Measurements from ENCODE around the gene RPAIN. TPM values are rescaled to one million over a fixed set of nuclear protein-coding genes. Genes with fewer than 3 reads are reported as not detected.
A peak's percentile ranks its signal among the peaks of the same experiment; 100 is the strongest.

Gene RPAIN
- total RNA-seq, 1 experiment from 2014 or later, result 36.7 TPM

DNA sequence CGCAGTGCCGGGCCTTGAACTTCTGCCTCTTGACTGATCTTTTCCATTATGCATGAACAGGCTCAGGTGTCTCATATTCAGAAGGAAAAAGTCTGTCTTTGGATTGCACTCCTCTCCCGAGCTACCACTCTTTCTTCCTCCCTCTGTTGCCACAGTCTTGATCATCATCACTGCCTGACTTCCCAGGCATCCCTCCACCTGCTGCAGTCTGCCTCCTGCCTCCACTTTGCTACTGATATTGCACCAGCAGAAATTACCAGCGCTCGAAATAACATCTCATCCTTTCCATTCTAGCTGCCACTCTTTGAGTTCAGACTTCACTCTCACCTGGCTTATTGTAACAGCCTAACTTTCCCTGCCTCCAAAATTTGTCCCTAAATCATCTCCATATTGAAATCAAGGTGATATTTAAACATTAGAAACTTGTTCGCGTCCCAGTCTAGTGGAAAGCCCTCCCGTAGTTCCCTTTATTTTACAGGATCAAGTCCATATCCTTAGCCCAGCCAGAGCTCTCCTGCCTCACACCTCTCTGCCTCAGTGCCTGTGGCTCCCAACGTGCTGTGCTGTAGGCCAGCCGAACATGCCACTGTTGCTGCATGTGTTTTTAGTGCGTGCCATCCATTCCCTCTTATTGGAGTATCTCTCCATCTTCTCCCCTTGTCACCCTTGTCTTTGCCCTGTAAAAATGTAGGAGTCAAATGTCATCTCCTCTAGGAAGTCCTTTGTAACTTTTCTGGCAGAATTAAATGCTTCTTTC, 40.5 kb upstream of the RPAIN start:
- CTCF ChIA-PET, result no interaction called here

DNA sequence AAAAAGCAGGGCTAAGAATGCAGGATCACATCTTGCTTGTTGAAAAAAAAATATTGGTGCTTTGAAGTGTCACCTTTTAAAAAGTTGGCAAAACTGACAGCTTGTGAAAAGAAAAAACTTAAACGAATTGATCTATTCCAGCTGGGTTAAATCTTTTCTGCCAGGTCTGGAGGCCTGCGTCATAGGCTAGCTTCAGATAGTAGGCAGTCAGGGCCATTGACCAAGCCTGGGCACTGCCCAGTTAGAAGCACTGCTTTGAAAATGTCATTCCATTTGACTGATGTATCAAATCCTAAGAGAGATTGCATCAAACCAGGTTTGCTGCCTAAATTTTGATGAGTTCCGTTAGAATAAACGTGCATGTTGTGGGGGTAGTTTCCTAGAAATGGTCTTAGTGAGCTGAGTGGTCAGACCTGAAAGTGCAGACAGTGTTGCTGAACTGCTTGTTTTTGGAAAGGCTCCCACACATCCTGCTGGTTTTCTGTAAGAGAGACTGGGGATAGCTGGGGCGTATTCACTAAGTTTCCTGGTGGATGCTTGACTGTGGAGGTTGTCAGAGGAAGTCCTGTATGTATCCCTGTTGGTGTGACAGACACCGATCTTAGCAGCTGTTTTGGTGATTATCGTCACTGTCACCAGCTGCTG, 39.4 kb upstream of the RPAIN start:
- TF ChIP-seq, protein P1, sequence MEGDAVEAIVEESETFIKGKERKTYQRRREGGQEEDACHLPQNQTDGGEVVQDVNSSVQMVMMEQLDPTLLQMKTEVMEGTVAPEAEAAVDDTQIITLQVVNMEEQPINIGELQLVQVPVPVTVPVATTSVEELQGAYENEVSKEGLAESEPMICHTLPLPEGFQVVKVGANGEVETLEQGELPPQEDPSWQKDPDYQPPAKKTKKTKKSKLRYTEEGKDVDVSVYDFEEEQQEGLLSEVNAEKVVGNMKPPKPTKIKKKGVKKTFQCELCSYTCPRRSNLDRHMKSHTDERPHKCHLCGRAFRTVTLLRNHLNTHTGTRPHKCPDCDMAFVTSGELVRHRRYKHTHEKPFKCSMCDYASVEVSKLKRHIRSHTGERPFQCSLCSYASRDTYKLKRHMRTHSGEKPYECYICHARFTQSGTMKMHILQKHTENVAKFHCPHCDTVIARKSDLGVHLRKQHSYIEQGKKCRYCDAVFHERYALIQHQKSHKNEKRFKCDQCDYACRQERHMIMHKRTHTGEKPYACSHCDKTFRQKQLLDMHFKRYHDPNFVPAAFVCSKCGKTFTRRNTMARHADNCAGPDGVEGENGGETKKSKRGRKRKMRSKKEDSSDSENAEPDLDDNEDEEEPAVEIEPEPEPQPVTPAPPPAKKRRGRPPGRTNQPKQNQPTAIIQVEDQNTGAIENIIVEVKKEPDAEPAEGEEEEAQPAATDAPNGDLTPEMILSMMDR (IDR thresholded peaks at IDR 0.05), result no peak
- no peak for TF ChIP-seq TCF7L2 (IDR thresholded peaks at IDR 0.05; ENCODE audit: low read depth, low read length)
- TF ChIP-seq POLR2AphosphoS5 (IDR thresholded peaks at IDR 0.05; ENCODE audit: low read depth, low read length), result peak; percentile 12; the same call in 1 of the 2 replicates
- TF ChIP-seq SIN3A (IDR thresholded peaks at IDR 0.05; ENCODE audit: borderline replicate concordance, insufficient read depth, low read depth, low read length), result no peak
- Histone ChIP-seq H3K4me1 (ENCODE audit: control insufficient read depth, insufficient read depth, low read length) (no peaks in the 10 kb centered on the region), H3K27ac (ENCODE audit: low read length) (no peak overlapping the region), H3K36me3 (ENCODE audit: control insufficient read depth, insufficient read depth, low read length) (peaks cover 17% of the 10 kb centered on the region), H3K27me3 (ENCODE audit: control insufficient read depth, insufficient read depth, low read length) (no peaks in the 10 kb centered on the region), H3K4me3 (ENCODE audit: low read depth in 2 of 2, low read length in 2 of 2) (no peak overlapping the region), H3K9me3 (ENCODE audit: control insufficient read depth, insufficient read depth, low read depth, low read length) (no peaks in the 10 kb centered on the region)
- ChIA-PET CTCF (no interaction called here), POLR2A (no interaction called here)
- ATAC-seq, result no peak
- no TSS peak for BruUV-seq (replicated peaks)
- no peak for DNase-seq (ENCODE audit: low read depth, low spot score)
- intact Hi-C loops (cut with micrococcal nuclease; ENCODE audit: unreplicated experiment), result no loop called here
- in situ Hi-C loops (cut with HindIII; ENCODE audit: low pct_unique_long_range_greater_than_20kb, low sequenced_read_pairs), result no loop called here

More for the DNA sequence above, 40.5 kb upstream of the RPAIN start:
- Histone ChIP-seq H3K9me3 (ENCODE audit: control insufficient read depth, insufficient read depth, low read depth, low read length) (no peaks in the 10 kb centered on the region), H3K4me1 (ENCODE audit: control insufficient read depth, insufficient read depth, low read length) (no peaks in the 10 kb centered on the region), H3K27ac (ENCODE audit: low read length) (no peak overlapping the region), H3K36me3 (ENCODE audit: control insufficient read depth, insufficient read depth, low read length) (peaks cover 14% of the 10 kb centered on the region), H3K27me3 (ENCODE audit: control insufficient read depth, insufficient read depth, low read length) (no peaks in the 10 kb centered on the region), H3K4me3 (ENCODE audit: low read depth in 2 of 2, low read length in 2 of 2) (no peak overlapping the region)
- POLR2A ChIA-PET, result interaction anchor here (0.6 kb wide), 1 partner anchor 174 kb away, joined by 8 read pairs; no protein-coding TSS in a partner anchor
- in situ Hi-C loops (cut with HindIII; ENCODE audit: low pct_unique_long_range_greater_than_20kb, low sequenced_read_pairs), result no loop called here
- TF ChIP-seq, protein P2, sequence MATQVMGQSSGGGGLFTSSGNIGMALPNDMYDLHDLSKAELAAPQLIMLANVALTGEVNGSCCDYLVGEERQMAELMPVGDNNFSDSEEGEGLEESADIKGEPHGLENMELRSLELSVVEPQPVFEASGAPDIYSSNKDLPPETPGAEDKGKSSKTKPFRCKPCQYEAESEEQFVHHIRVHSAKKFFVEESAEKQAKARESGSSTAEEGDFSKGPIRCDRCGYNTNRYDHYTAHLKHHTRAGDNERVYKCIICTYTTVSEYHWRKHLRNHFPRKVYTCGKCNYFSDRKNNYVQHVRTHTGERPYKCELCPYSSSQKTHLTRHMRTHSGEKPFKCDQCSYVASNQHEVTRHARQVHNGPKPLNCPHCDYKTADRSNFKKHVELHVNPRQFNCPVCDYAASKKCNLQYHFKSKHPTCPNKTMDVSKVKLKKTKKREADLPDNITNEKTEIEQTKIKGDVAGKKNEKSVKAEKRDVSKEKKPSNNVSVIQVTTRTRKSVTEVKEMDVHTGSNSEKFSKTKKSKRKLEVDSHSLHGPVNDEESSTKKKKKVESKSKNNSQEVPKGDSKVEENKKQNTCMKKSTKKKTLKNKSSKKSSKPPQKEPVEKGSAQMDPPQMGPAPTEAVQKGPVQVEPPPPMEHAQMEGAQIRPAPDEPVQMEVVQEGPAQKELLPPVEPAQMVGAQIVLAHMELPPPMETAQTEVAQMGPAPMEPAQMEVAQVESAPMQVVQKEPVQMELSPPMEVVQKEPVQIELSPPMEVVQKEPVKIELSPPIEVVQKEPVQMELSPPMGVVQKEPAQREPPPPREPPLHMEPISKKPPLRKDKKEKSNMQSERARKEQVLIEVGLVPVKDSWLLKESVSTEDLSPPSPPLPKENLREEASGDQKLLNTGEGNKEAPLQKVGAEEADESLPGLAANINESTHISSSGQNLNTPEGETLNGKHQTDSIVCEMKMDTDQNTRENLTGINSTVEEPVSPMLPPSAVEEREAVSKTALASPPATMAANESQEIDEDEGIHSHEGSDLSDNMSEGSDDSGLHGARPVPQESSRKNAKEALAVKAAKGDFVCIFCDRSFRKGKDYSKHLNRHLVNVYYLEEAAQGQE (IDR thresholded peaks at IDR 0.05; ENCODE audit: insufficient read depth in 1 of 2, low read depth in 2 of 2, low read length in 1 of 2), result no peak
- TF ChIP-seq SIN3A (IDR thresholded peaks at IDR 0.05; ENCODE audit: borderline replicate concordance, insufficient read depth, low read depth, low read length), result no peak
- no peak for TF ChIP-seq TCF7L2 (IDR thresholded peaks at IDR 0.05; ENCODE audit: low read depth, low read length)
- no peak for TF ChIP-seq POLR2AphosphoS5 (IDR thresholded peaks at IDR 0.05; ENCODE audit: low read depth, low read length)
- TF ChIP-seq, protein P1 (IDR thresholded peaks at IDR 0.05), result no peak
- ATAC-seq (no peak), DNase-seq (ENCODE audit: low read depth, low spot score) (no peak)
- intact Hi-C loops (cut with micrococcal nuclease; ENCODE audit: unreplicated experiment), result no loop called here
- TSS peak; percentile 15 for BruUV-seq (replicated peaks)

Measured in Panc1 (cell line).